SK-N-MC (cell line): ENCODE data around the gene ASH1L.
"Not testable (repeated sequence)": the region's sequence is repeated elsewhere in the genome, so short reads cannot be mapped to it uniquely, and the experiment has no call there.

Experiments
- EZH2 ChIP-seq: fragments of 200-600 bp; sonication (generic); IDR thresholded peaks from one replicate; pipeline ENCODE4 v1.6.1; 2017; ENCODE audit warnings: antibody characterized with exemption
- POLR2AphosphoS5 ChIP-seq: IDR thresholded peaks from 2 replicates; pipeline ENCODE4 v1.6.1; 2012; ENCODE audit warnings: mild to moderate bottlenecking, low read depth, low read length, borderline replicate concordance

DNA sequence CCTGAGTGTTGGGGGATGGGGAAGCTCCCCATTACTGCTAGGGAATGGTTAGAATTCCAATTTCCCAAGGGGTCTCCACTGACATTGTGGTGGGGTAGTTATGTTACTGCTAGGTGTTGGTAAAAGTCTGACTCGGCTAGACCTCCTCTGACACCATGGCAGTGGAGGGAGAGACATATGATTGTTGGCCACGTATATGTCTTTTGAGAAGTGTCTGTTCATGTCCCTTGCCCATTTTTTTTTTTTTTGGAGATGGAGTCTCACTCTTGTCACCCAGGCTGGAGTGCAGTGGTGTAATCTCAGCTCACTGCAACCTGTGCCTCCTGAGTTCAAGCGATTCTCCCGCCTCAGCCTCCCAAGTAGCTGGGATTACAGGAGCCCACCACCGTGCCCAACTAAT lies 176.8 kb downstream of the ASH1L start:
- TF ChIP-seq POLR2AphosphoS5, EZH2: not testable (repeated sequence)
